ENCODE measurements around the gene CNGA3. TPM values are rescaled to one million over a fixed set of nuclear protein-coding genes. Genes with fewer than 3 reads are reported as not detected.

Gene CNGA3
- total and polyA plus RNA-seq, 2 experiments from 2014 or later = not detected

DNA sequence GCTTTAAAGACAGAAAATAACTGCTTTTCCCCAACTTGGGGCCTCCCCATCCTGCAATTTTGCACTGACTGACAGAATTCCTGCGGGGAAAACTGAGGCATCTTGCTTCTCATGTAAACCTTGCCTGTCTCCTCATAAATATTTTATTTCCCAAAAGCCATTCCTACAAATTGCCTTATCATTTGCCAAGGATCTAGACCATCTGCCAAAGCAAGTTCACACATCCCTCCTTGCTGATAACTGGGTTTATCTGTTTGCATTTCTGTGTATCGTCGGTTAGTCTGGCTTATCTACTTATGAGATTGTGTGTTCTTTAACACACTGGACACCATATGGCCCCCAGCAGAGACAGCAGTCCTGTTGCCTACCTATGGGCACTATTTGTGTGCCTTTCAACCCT is 3.0 kb upstream of the CNGA3 start:
- Histone ChIP-seq H3F3A (replicated peaks; ENCODE audit: low read depth) (no peaks in the 10 kb centered on the region), H3K27ac (ENCODE audit: low read depth) (no peak overlapping the region), H3K4me1 (ENCODE audit: insufficient read depth) (peaks cover 7% of the 10 kb centered on the region; the same call in 1 of the 2 replicates), H3K4me2 (no peak overlapping the region), H4K20me1 (replicated peaks; ENCODE audit: insufficient read depth) (no peaks in the 10 kb centered on the region; the same call in 1 of the 2 replicates), H3K79me2 (replicated peaks; ENCODE audit: insufficient read depth) (no peaks in the 10 kb centered on the region), H3K36me3 (ENCODE audit: insufficient read depth) (no peaks in the 10 kb centered on the region), H3K27me3 (ENCODE audit: insufficient read depth) (peaks cover 63% of the 10 kb centered on the region), H2AFZ (no peak overlapping the region), H3K9me2 (ENCODE audit: insufficient read depth) (no peaks in the 10 kb centered on the region), H3K4me3 (no peak overlapping the region)
- peaks cover 15% of the 10 kb centered on the region for H3K4me1 Mint-ChIP-seq
- H3K4me3 Mint-ChIP-seq = no peak overlapping the region
- peaks cover 3% of the 10 kb centered on the region for H3K9me3 Mint-ChIP-seq
- ATAC-seq = no peak
- TF ChIP-seq NANOG (IDR thresholded peaks at IDR 0.05; ENCODE audit: borderline replicate concordance) = no peak
- no peak for TF ChIP-seq POLR2AphosphoS5 (IDR thresholded peaks at IDR 0.05; ENCODE audit: low read depth)
- TF ChIP-seq, protein P1, sequence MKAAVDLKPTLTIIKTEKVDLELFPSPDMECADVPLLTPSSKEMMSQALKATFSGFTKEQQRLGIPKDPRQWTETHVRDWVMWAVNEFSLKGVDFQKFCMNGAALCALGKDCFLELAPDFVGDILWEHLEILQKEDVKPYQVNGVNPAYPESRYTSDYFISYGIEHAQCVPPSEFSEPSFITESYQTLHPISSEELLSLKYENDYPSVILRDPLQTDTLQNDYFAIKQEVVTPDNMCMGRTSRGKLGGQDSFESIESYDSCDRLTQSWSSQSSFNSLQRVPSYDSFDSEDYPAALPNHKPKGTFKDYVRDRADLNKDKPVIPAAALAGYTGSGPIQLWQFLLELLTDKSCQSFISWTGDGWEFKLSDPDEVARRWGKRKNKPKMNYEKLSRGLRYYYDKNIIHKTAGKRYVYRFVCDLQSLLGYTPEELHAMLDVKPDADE (IDR thresholded peaks at IDR 0.05) = no peak
- no peak for TF ChIP-seq ZNF114 (CRISPR knock-in tag; IDR thresholded peaks at IDR 0.05)
- TF ChIP-seq, protein P2, sequence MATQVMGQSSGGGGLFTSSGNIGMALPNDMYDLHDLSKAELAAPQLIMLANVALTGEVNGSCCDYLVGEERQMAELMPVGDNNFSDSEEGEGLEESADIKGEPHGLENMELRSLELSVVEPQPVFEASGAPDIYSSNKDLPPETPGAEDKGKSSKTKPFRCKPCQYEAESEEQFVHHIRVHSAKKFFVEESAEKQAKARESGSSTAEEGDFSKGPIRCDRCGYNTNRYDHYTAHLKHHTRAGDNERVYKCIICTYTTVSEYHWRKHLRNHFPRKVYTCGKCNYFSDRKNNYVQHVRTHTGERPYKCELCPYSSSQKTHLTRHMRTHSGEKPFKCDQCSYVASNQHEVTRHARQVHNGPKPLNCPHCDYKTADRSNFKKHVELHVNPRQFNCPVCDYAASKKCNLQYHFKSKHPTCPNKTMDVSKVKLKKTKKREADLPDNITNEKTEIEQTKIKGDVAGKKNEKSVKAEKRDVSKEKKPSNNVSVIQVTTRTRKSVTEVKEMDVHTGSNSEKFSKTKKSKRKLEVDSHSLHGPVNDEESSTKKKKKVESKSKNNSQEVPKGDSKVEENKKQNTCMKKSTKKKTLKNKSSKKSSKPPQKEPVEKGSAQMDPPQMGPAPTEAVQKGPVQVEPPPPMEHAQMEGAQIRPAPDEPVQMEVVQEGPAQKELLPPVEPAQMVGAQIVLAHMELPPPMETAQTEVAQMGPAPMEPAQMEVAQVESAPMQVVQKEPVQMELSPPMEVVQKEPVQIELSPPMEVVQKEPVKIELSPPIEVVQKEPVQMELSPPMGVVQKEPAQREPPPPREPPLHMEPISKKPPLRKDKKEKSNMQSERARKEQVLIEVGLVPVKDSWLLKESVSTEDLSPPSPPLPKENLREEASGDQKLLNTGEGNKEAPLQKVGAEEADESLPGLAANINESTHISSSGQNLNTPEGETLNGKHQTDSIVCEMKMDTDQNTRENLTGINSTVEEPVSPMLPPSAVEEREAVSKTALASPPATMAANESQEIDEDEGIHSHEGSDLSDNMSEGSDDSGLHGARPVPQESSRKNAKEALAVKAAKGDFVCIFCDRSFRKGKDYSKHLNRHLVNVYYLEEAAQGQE (IDR thresholded peaks at IDR 0.05; ENCODE audit: unreplicated experiment) = no peak
- no peak for TF ChIP-seq CREB1 (CRISPR knock-in tag; IDR thresholded peaks at IDR 0.05; ENCODE audit: low read depth)
- TF ChIP-seq STAT1 (IDR thresholded peaks at IDR 0.05; ENCODE audit: unreplicated experiment) = no peak
- no peak for TF ChIP-seq JUNB (IDR thresholded peaks at IDR 0.05; ENCODE audit: unreplicated experiment)
- TF ChIP-seq, protein P3, sequence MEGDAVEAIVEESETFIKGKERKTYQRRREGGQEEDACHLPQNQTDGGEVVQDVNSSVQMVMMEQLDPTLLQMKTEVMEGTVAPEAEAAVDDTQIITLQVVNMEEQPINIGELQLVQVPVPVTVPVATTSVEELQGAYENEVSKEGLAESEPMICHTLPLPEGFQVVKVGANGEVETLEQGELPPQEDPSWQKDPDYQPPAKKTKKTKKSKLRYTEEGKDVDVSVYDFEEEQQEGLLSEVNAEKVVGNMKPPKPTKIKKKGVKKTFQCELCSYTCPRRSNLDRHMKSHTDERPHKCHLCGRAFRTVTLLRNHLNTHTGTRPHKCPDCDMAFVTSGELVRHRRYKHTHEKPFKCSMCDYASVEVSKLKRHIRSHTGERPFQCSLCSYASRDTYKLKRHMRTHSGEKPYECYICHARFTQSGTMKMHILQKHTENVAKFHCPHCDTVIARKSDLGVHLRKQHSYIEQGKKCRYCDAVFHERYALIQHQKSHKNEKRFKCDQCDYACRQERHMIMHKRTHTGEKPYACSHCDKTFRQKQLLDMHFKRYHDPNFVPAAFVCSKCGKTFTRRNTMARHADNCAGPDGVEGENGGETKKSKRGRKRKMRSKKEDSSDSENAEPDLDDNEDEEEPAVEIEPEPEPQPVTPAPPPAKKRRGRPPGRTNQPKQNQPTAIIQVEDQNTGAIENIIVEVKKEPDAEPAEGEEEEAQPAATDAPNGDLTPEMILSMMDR (conservative IDR thresholded peaks at IDR 0.05; ENCODE audit: low read depth in 2 of 2) = no peak
- no peak for TF ChIP-seq EZH2phosphoT487 (IDR thresholded peaks at IDR 0.05; ENCODE audit: unreplicated experiment)
- TF ChIP-seq ZNF331 (CRISPR knock-in tag; IDR thresholded peaks at IDR 0.05; ENCODE audit: low read depth) = no peak
- no peak for TF ChIP-seq EZH2 (IDR thresholded peaks at IDR 0.05; ENCODE audit: low read depth, unreplicated experiment)
- TF ChIP-seq, protein P4, sequence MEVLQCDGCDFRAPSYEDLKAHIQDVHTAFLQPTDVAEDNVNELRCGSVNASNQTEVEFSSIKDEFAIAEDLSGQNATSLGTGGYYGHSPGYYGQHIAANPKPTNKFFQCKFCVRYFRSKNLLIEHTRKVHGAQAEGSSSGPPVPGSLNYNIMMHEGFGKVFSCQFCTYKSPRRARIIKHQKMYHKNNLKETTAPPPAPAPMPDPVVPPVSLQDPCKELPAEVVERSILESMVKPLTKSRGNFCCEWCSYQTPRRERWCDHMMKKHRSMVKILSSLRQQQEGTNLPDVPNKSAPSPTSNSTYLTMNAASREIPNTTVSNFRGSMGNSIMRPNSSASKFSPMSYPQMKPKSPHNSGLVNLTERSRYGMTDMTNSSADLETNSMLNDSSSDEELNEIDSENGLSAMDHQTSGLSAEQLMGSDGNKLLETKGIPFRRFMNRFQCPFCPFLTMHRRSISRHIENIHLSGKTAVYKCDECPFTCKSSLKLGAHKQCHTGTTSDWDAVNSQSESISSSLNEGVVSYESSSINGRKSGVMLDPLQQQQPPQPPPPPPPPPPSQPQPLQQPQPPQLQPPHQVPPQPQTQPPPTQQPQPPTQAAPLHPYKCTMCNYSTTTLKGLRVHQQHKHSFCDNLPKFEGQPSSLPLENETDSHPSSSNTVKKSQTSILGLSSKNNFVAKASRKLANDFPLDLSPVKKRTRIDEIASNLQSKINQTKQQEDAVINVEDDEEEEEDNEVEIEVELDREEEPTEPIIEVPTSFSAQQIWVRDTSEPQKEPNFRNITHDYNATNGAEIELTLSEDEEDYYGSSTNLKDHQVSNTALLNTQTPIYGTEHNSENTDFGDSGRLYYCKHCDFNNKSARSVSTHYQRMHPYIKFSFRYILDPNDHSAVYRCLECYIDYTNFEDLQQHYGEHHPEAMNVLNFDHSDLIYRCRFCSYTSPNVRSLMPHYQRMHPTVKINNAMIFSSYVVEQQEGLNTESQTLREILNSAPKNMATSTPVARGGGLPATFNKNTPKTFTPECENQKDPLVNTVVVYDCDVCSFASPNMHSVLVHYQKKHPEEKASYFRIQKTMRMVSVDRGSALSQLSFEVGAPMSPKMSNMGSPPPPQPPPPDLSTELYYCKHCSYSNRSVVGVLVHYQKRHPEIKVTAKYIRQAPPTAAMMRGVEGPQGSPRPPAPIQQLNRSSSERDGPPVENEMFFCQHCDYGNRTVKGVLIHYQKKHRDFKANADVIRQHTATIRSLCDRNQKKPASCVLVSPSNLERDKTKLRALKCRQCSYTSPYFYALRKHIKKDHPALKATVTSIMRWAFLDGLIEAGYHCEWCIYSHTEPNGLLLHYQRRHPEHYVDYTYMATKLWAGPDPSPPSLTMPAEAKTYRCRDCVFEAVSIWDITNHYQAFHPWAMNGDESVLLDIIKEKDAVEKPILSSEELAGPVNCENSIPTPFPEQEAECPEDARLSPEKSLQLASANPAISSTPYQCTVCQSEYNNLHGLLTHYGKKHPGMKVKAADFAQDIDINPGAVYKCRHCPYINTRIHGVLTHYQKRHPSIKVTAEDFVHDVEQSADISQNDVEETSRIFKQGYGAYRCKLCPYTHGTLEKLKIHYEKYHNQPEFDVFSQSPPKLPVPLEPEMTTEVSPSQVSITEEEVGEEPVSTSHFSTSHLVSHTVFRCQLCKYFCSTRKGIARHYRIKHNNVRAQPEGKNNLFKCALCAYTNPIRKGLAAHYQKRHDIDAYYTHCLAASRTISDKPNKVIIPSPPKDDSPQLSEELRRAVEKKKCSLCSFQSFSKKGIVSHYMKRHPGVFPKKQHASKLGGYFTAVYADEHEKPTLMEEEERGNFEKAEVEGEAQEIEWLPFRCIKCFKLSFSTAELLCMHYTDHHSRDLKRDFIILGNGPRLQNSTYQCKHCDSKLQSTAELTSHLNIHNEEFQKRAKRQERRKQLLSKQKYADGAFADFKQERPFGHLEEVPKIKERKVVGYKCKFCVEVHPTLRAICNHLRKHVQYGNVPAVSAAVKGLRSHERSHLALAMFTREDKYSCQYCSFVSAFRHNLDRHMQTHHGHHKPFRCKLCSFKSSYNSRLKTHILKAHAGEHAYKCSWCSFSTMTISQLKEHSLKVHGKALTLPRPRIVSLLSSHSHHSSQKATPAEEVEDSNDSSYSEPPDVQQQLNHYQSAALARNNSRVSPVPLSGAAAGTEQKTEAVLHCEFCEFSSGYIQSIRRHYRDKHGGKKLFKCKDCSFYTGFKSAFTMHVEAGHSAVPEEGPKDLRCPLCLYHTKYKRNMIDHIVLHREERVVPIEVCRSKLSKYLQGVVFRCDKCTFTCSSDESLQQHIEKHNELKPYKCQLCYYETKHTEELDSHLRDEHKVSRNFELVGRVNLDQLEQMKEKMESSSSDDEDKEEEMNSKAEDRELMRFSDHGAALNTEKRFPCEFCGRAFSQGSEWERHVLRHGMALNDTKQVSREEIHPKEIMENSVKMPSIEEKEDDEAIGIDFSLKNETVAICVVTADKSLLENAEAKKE (CRISPR knock-in tag; IDR thresholded peaks at IDR 0.05) = no peak
- no peak overlapping the region for H3K27ac Mint-ChIP-seq
- H3K27me3 Mint-ChIP-seq (ENCODE audit: insufficient read depth, low read depth, poor library complexity) = peaks cover 47% of the 10 kb centered on the region
- no peak for DNase-seq (ENCODE audit: low spot score)
- H3K36me3 Mint-ChIP-seq (ENCODE audit: low read depth) = 0 out of 3 replicates have a peak, but pooled peaks cover 1% of the 10 kb centered on the region

Measured in GM23338 (cell line).